ENCODE measurements around the gene MEGF6. TPM values are rescaled to one million over a fixed set of nuclear protein-coding genes. Genes with fewer than 3 reads are reported as not detected.

MEGF6 gene
- total and polyA plus RNA-seq, 9 of the 15 experiments (the other 6 are each of a cell fraction or from before 2014, with no cell fraction given), result 0.03 to 1.7 (median 0.24) TPM; not detected in 3

- no peak for TF ChIP-seq FOXJ3 (CRISPR knock-in tag; IDR thresholded peaks at IDR 0.05)
- no peak for TF ChIP-seq HMBOX1 (IDR thresholded peaks at IDR 0.05)
- TF ChIP-seq ZNF263 (CRISPR knock-in tag; IDR thresholded peaks at IDR 0.05; ENCODE audit: borderline replicate concordance), result 0 out of 2 replicates have a peak, but pooled peaks have one; percentile 14
- no peak for TF ChIP-seq ELK1 (CRISPR knock-in tag; IDR thresholded peaks at IDR 0.05)
- TF ChIP-seq NR2C2 (CRISPR knock-in tag; IDR thresholded peaks at IDR 0.05), result no peak
- TF ChIP-seq NR2C2 (tag; IDR thresholded peaks at IDR 0.05), result peak; percentile 90
- TF ChIP-seq MAX (CRISPR knock-in tag; IDR thresholded peaks at IDR 0.05), result no peak
- no peak for TF ChIP-seq ZNF589 (CRISPR knock-in tag; IDR thresholded peaks at IDR 0.05; ENCODE audit: low read depth)
- TF ChIP-seq STAG1 (CRISPR knock-in tag; IDR thresholded peaks at IDR 0.05; ENCODE audit: borderline replicate concordance), result no peak
- TF ChIP-seq PYGO2 (tag; IDR thresholded peaks at IDR 0.05), result no peak
- TF ChIP-seq FOXP1 (CRISPR knock-in tag; IDR thresholded peaks at IDR 0.05), result no peak
- TF ChIP-seq FOXA1 (IDR thresholded peaks at IDR 0.05; ENCODE audit: borderline replicate concordance), result no peak
- no peak for TF ChIP-seq SRF (CRISPR knock-in tag; IDR thresholded peaks at IDR 0.05)
- TF ChIP-seq ZNF740 (CRISPR knock-in tag; IDR thresholded peaks at IDR 0.05), result peak; percentile 81; the same call in 1 of the 2 replicates
- no peak for TF ChIP-seq ZNF740 (tag; IDR thresholded peaks at IDR 0.05)
- no peak for TF ChIP-seq EWSR1 (IDR thresholded peaks at IDR 0.05; ENCODE audit: borderline replicate concordance, low read depth, partially characterized antibody)
- no peak for TF ChIP-seq MCM3 (IDR thresholded peaks at IDR 0.05)
- no peak for TF ChIP-seq NFIX (CRISPR knock-in tag; IDR thresholded peaks at IDR 0.05; ENCODE audit: low read depth)
- TF ChIP-seq IFI16 (CRISPR knock-in tag; IDR thresholded peaks at IDR 0.05), result no peak
- TF ChIP-seq CHD4 (IDR thresholded peaks at IDR 0.05; ENCODE audit: insufficient read depth, insufficient replicate concordance, low read depth, low read length, poor library complexity, severe bottlenecking), result no peak
- no peak for TF ChIP-seq GABPA (tag; conservative IDR thresholded peaks at IDR 0.05; ENCODE audit: low read depth)
- TF ChIP-seq KDM2B (CRISPR knock-in tag; IDR thresholded peaks at IDR 0.05), result no peak
- TF ChIP-seq HEY1 (CRISPR knock-in tag; IDR thresholded peaks at IDR 0.05; ENCODE audit: borderline replicate concordance), result no peak
- no peak for TF ChIP-seq TAF7 (tag; IDR thresholded peaks at IDR 0.05)
- no peak for TF ChIP-seq RFX1 (IDR thresholded peaks at IDR 0.05)
- TF ChIP-seq GTF2E2 (tag; IDR thresholded peaks at IDR 0.05), result no peak
Observed at GRCh38 chr1:3625151-3625907, 14.0 kb upstream of the MEGF6 start (continued).

Measured in K562 (cell line).